Measurements from ENCODE around the gene MED4. TPM values are rescaled to one million over a fixed set of nuclear protein-coding genes. Genes with fewer than 3 reads are reported as not detected.
A peak's percentile ranks its signal among the peaks of the same experiment; 100 is the strongest.
"Not testable (repeated sequence)": the region's sequence is repeated elsewhere in the genome, so short reads cannot be mapped to it uniquely, and the experiment has no call there.

Gene MED4
- total RNA-seq, 2 donors from 2014 or later = 50.2 to 56.5 TPM

GRCh38 chr13:48072787-48073186 is 22.1 kb downstream of the MED4 start:
- Mint-ChIP-seq H3K27me3 (no peaks in the 10 kb centered on the region), H3K4me3 (no peak overlapping the region), H3K36me3 (peaks cover 56% of the 10 kb centered on the region), H3K4me1 (ENCODE audit: low read depth in 2 of 2) (no peaks in the 10 kb centered on the region), H3K9me3 (no peaks in the 10 kb centered on the region), H3K27ac (no peak overlapping the region)
- no peak for DNase-seq (ENCODE audit: low spot score)
- ATAC-seq = no peak

GRCh38 chr13:48072304-48072703 is 22.6 kb downstream of the MED4 start:
- H3K27ac Mint-ChIP-seq = no peak overlapping the region
- no peaks in the 10 kb centered on the region for H3K9me3 Mint-ChIP-seq
- H3K27me3 Mint-ChIP-seq = no peaks in the 10 kb centered on the region
- ATAC-seq (no peak), DNase-seq (ENCODE audit: low spot score) (no peak)
- peaks cover 0 to 4% of the 10 kb centered on the region in 2 donors for H3K4me1 Mint-ChIP-seq (ENCODE audit: low read depth in 2 of 2)
- H3K36me3 Mint-ChIP-seq = peaks cover 61% of the 10 kb centered on the region
- no peak overlapping the region for H3K4me3 Mint-ChIP-seq

DNA sequence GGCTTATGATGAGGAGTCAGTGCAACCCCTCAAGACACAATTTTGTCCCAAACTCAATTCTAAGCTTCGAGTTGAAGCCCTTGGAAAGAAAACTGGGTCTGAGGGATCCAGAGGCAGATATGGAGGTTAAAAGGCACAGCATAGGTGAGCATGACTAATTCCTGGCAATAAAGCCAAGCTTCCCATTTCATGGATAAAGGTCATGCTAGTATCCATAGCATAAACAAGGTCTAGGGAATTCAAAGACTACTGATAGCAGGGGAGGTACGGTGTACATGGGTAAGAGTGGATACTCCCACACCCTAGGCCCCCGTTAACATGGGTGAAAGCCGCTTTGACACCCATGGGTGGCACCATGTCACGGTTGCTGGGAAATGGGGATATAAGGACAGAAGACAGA is 24.0 kb downstream of the MED4 start:
- no peak overlapping the region for H3K4me3 Mint-ChIP-seq
- no peaks in the 10 kb centered on the region for H3K27me3 Mint-ChIP-seq
- no peak overlapping the region for H3K27ac Mint-ChIP-seq
- no peaks in the 10 kb centered on the region for H3K9me3 Mint-ChIP-seq
- DNase-seq (ENCODE audit: low spot score) (no peak), ATAC-seq (no peak)
- H3K36me3 Mint-ChIP-seq = peaks cover 69% of the 10 kb centered on the region
- H3K4me1 Mint-ChIP-seq (ENCODE audit: low read depth in 2 of 2) = peaks cover 0 to 7% of the 10 kb centered on the region in 2 donors

- Mint-ChIP-seq H3K27ac (no peak overlapping the region), H3K27me3 (no peaks in the 10 kb centered on the region), H3K4me1 (ENCODE audit: low read depth in 2 of 2) (peaks cover 0 to 7% of the 10 kb centered on the region in 2 donors), H3K9me3 (no peaks in the 10 kb centered on the region), H3K36me3 (peaks cover 63% of the 10 kb centered on the region), H3K4me3 (no peak overlapping the region)
- DNase-seq (ENCODE audit: low spot score) (no peak), ATAC-seq (no peak)
Observed at GRCh38 chr13:48069573-48069972, 25.3 kb downstream of the MED4 start.

DNA sequence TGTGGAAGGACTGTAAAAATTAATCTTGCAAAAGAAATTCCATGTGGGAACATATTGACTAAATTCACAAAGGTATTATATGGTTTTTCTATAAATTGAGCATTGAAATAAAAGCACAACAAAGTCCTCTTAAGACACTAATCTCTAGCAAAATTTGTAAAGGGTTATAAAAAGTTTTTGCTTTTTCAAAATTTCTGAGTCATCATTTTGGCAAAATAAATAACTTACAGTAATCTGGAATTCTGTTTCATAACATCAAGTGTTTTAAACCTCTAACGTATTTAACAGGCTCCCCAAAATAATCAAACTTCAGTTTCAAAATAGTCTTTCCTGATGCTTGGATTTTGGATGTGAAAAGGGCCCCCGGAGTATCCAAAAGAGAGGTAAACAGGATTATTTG is 26.0 kb downstream of the MED4 start:
- no peak overlapping the region for H3K4me3 Mint-ChIP-seq

GRCh38 chr13:48068036-48068435 is 26.9 kb downstream of the MED4 start:
- Mint-ChIP-seq H3K4me3 (no peak overlapping the region), H3K4me1 (ENCODE audit: low read depth in 2 of 2) (peaks cover 0 to 7% of the 10 kb centered on the region in 2 donors), H3K9me3 (no peaks in the 10 kb centered on the region), H3K27me3 (no peaks in the 10 kb centered on the region), H3K36me3 (peaks cover 54% of the 10 kb centered on the region), H3K27ac (no peak overlapping the region)
- DNase-seq (ENCODE audit: low spot score) (no peak), ATAC-seq (no peak)

More for the DNA sequence above, 26.0 kb downstream of the MED4 start:
- H3K27me3 Mint-ChIP-seq = no peaks in the 10 kb centered on the region
- no peak overlapping the region for H3K27ac Mint-ChIP-seq
- no peaks in the 10 kb centered on the region for H3K9me3 Mint-ChIP-seq
- peaks cover 58% of the 10 kb centered on the region for H3K36me3 Mint-ChIP-seq
- no peak for DNase-seq (ENCODE audit: low spot score)
- H3K4me1 Mint-ChIP-seq (ENCODE audit: low read depth in 2 of 2) = peaks cover 0 to 7% of the 10 kb centered on the region in 2 donors
- no peak for ATAC-seq

- Mint-ChIP-seq H3K4me1 (ENCODE audit: low read depth in 2 of 2) (peaks cover 4 to 9% of the 10 kb centered on the region in 2 donors), H3K4me3 (no peak overlapping the region), H3K27me3 (no peaks in the 10 kb centered on the region), H3K27ac (no peak overlapping the region), H3K36me3 (peaks cover 43% of the 10 kb centered on the region), H3K9me3 (no peaks in the 10 kb centered on the region)
- ATAC-seq = peak in 1 of 2 donors; percentile 50
- DNase-seq (ENCODE audit: low spot score) = no peak
Observed at GRCh38 chr13:48066310-48066989, 28.5 kb downstream of the MED4 start.

DNA sequence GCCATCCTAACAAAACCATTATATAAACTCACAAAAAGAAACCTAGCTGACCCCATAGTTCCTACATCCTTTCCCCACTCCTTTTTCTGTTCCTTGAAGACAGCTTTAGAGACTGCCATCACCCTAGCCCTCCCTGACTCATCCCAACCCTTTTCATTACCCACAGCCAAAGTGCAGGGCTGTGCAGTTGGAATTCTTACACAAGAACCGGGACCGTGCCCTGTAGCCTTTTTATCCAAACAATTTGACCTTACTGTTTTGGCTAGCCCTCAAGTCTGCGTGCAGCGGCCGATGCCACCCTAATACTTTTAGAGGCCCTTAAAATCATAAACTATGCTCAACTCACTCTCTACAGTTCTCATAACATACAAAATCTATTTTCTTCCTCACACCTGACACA is 35.0 kb downstream of the MED4 start:
- not testable (repeated sequence) for H3K4me3 Mint-ChIP-seq; ATAC-seq; H3K9me3 Mint-ChIP-seq; H3K27me3 Mint-ChIP-seq; H3K36me3 Mint-ChIP-seq; DNase-seq (ENCODE audit: low spot score); H3K27ac Mint-ChIP-seq
- peaks cover 15 to 21% of the 10 kb centered on the region in 2 donors for H3K4me1 Mint-ChIP-seq (ENCODE audit: low read depth in 2 of 2)

DNA sequence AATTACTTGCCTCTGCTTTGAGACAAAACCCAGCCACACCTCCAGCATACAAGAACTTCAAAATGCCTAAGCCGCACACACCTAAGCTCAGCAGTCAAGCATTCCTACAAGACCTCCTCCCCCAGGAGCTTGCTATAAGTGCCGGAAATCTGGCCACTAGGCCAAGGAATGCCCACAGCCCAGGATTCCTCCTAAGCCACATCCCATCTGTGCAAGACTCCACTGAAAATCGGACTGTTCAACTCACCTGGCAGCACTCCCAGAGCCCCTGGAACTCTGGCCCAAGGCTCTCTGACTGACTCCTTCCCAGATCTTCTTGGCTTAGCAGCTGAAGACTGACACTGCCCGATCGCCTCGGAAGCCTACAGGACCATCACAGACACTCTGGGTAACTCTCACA is 36.4 kb downstream of the MED4 start:
- H3K27me3 Mint-ChIP-seq; DNase-seq (ENCODE audit: low spot score); ATAC-seq; H3K9me3 Mint-ChIP-seq; H3K36me3 Mint-ChIP-seq; H3K27ac Mint-ChIP-seq; H3K4me3 Mint-ChIP-seq: not testable (repeated sequence)
- H3K4me1 Mint-ChIP-seq (ENCODE audit: low read depth in 2 of 2) = peaks cover 15 to 21% of the 10 kb centered on the region in 2 donors

DNA sequence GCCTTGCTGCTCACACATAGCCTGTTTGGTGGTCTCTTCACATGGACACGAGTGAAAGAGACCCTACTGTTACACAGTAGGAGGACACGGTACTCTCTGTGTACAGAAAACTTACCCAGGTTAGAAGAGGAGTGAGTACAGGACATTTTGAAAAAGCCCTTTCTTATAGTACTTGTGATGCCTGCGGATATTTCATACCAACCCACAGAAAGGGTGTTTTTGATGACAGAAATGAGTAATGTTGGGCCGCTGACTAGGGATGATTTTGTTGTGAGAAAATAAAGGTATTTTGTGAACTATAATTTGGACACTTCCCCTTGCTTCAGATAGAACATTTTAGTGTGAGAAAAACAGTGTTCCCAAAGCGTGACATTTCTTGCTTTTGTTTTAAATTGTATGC is 39.2 kb downstream of the MED4 start:
- DNase-seq (ENCODE audit: low spot score) (no peak), ATAC-seq (no peak)
- H3K4me1 Mint-ChIP-seq (ENCODE audit: low read depth in 2 of 2) = peaks cover 10 to 21% of the 10 kb centered on the region in 2 donors
- no peaks in the 10 kb centered on the region for H3K27me3 Mint-ChIP-seq
- peaks cover 14% of the 10 kb centered on the region for H3K36me3 Mint-ChIP-seq
- peak overlapping the region in 1 of 2 donors; percentile 7 for H3K27ac Mint-ChIP-seq
- H3K9me3 Mint-ChIP-seq = no peaks in the 10 kb centered on the region
- no peak overlapping the region for H3K4me3 Mint-ChIP-seq

GRCh38 chr13:48054601-48055000 is 40.3 kb downstream of the MED4 start:
- peaks cover 10 to 13% of the 10 kb centered on the region in 2 donors for H3K4me1 Mint-ChIP-seq (ENCODE audit: low read depth in 2 of 2)
- H3K27me3 Mint-ChIP-seq = no peaks in the 10 kb centered on the region
- ATAC-seq (no peak), DNase-seq (ENCODE audit: low spot score) (no peak)
- no peak overlapping the region for H3K4me3 Mint-ChIP-seq
- peaks cover 18% of the 10 kb centered on the region for H3K36me3 Mint-ChIP-seq
- H3K27ac Mint-ChIP-seq = no peak overlapping the region
- no peaks in the 10 kb centered on the region for H3K9me3 Mint-ChIP-seq

GRCh38 chr13:48050550-48050949 is 44.4 kb downstream of the MED4 start:
- peaks cover 0 to 4% of the 10 kb centered on the region in 2 donors for H3K4me1 Mint-ChIP-seq (ENCODE audit: low read depth in 2 of 2)
- no peaks in the 10 kb centered on the region for H3K27me3 Mint-ChIP-seq
- no peak overlapping the region for H3K4me3 Mint-ChIP-seq
- no peaks in the 10 kb centered on the region for H3K9me3 Mint-ChIP-seq
- ATAC-seq = no peak
- no peak for DNase-seq (ENCODE audit: low spot score)
- H3K27ac Mint-ChIP-seq = no peak overlapping the region
- peaks cover 22% of the 10 kb centered on the region for H3K36me3 Mint-ChIP-seq

DNA sequence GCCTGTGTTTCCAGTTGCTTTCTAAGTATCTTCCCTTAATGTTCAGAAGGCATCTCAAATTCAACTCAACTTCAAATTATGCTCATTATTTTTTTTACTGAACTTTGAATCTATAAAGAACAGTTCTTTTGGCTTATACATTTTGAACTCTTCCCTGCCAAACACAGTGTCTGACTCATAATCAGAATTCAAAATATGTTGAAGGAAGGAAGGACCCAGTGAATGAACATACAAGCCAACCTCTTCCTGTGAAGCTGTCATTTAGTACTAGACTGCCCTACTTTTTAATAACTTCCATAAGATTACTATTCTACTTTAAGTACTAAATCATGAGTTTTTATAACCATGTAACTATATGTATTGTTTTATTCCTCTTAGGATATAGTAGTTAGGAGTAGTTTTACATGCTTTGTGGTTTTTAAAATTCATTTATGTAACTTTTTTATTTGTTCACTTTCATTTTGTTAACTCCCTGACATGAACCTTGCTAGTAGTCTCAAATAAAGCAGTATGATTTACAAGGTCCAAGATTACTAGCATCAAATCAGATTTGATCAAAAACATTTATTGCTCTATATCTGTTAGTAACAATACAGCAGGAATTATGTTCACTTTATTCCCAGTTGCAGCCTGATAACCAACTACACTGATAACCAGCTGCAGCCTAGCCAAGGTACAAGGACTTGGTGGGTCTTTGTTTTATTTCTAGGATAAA is 51.0 kb downstream of the MED4 start:
- DNase-seq (ENCODE audit: low spot score) (no peak), ATAC-seq (peak; percentile 62 to 87)
- H3K27ac Mint-ChIP-seq = peak overlapping the region; percentile 64 to 83
- peaks cover 14% of the 10 kb centered on the region for H3K36me3 Mint-ChIP-seq
- H3K4me1 Mint-ChIP-seq (ENCODE audit: low read depth in 2 of 2) = peaks cover 16 to 27% of the 10 kb centered on the region in 2 donors
- no peaks in the 10 kb centered on the region for H3K27me3 Mint-ChIP-seq
- H3K9me3 Mint-ChIP-seq = no peaks in the 10 kb centered on the region
- peak overlapping the region; percentile 71 for H3K4me3 Mint-ChIP-seq

- Mint-ChIP-seq H3K27me3 (no peaks in the 10 kb centered on the region), H3K36me3 (peaks cover 14% of the 10 kb centered on the region), H3K4me3 (peak overlapping the region; percentile 8), H3K4me1 (ENCODE audit: low read depth in 2 of 2) (peaks cover 21 to 32% of the 10 kb centered on the region in 2 donors), H3K9me3 (no peaks in the 10 kb centered on the region), H3K27ac (peak overlapping the region; percentile 14 to 64)
- ATAC-seq (no peak), DNase-seq (ENCODE audit: low spot score) (no peak)
Observed at GRCh38 chr13:48042894-48043293, 52.0 kb downstream of the MED4 start.
